Renal pelvis (tissue), 12 donors: Measurements from ENCODE around the gene NFE2L3. TPM values are rescaled to one million over a fixed set of nuclear protein-coding genes. Genes with fewer than 3 reads are reported as not detected.
"Not testable (repeated sequence)": the region's sequence is repeated elsewhere in the genome, so short reads cannot be mapped to it uniquely, and the experiment has no call there.

Source experiments
- DNase-seq: peaks from one replicate; pipeline ENCODE4 v3.0.0-alpha.2; 2013
- long read RNA-seq, 16 experiments: transcript quantifications; one replicate each; lab custom pipeline, GENCODE V29; 2026
- polyA plus RNA-seq, 3 donors: library from polyadenylated mRNA; unstranded; fragments of 120-200 nt; gene quantifications; one replicate each; pipeline ENCODE4 v1.2.1, GENCODE V29; 2013; ENCODE audit not compliant: insufficient read length in 3 of 3

The NFE2L3 gene
- polyA plus RNA-seq = 10 to 100 TPM; 25.2 to 40.3 (median 38.5) TPM
- long read RNA-seq, donor 1, transcript NFE2L3-201 (4 exons, 3,686 nt) = minor isoform, 9 of 1,677 reads
- long read RNA-seq, donor 1, transcript NFE2L3-202 (1 exons, 2,258 nt) = major isoform, 17 of 1,677 reads
- long read RNA-seq, donor 1, partial matches to known transcripts = 1,363 of 1,677 reads
- long read RNA-seq, donor 1, other reads (novel, unspliced or antisense) = 288 of 1,677 reads
- long read RNA-seq, donor 2, transcript NFE2L3-201 (4 exons, 3,686 nt) = minor isoform, 9 of 1,556 reads
- long read RNA-seq, donor 2, transcript NFE2L3-202 (1 exons, 2,258 nt) = major isoform, 12 of 1,556 reads
- long read RNA-seq, donor 2, partial matches to known transcripts = 1,276 of 1,556 reads
- long read RNA-seq, donor 2, other reads (novel, unspliced or antisense) = 259 of 1,556 reads
- long read RNA-seq, donor 3, transcript NFE2L3-202 (1 exons, 2,258 nt) = major isoform, 12 of 802 reads
- long read RNA-seq, donor 3, transcript NFE2L3-201 (4 exons, 3,686 nt) = minor isoform, 9 of 802 reads
- long read RNA-seq, donor 3, partial matches to known transcripts = 720 of 802 reads
- long read RNA-seq, donor 3, other reads (novel, unspliced or antisense) = 61 of 802 reads
- long read RNA-seq, donor 4, transcript NFE2L3-201 (4 exons, 3,686 nt) = minor isoform, 5 of 1,342 reads
- long read RNA-seq, donor 4, transcript NFE2L3-202 (1 exons, 2,258 nt) = major isoform, 12 of 1,342 reads
- long read RNA-seq, donor 4, partial matches to known transcripts = 621 of 1,342 reads
- long read RNA-seq, donor 4, other reads (novel, unspliced or antisense) = 704 of 1,342 reads
- long read RNA-seq, donor 5, transcript NFE2L3-202 (1 exons, 2,258 nt) = major isoform, 5 of 9 reads
- long read RNA-seq, donor 5, partial matches to known transcripts = 0 of 9 reads
- long read RNA-seq, donor 5, other reads (novel, unspliced or antisense) = 0 of 9 reads
- long read RNA-seq, donor 6, transcript NFE2L3-201 (4 exons, 3,686 nt) = minor isoform, 7 of 1,769 reads
- long read RNA-seq, donor 6, transcript NFE2L3-202 (1 exons, 2,258 nt) = major isoform, 25 of 1,769 reads
- long read RNA-seq, donor 6, partial matches to known transcripts = 1,510 of 1,769 reads
- long read RNA-seq, donor 6, other reads (novel, unspliced or antisense) = 227 of 1,769 reads
- long read RNA-seq, donor 7, transcript NFE2L3-202 (1 exons, 2,258 nt) = major isoform, 12 of 22 reads
- long read RNA-seq, donor 7, transcript NFE2L3-201 (4 exons, 3,686 nt) = minor isoform, 10 of 22 reads
- long read RNA-seq, donor 7, partial matches to known transcripts = 0 of 22 reads
- long read RNA-seq, donor 7, other reads (novel, unspliced or antisense) = 0 of 22 reads
- long read RNA-seq, donor 8, partial matches to known transcripts = 327 of 428 reads
- long read RNA-seq, donor 8, other reads (novel, unspliced or antisense) = 99 of 428 reads
- long read RNA-seq, donor 9, transcript NFE2L3-201 (4 exons, 3,686 nt) = minor isoform, 11 of 896 reads
- long read RNA-seq, donor 9, transcript NFE2L3-202 (1 exons, 2,258 nt) = major isoform, 16 of 896 reads
- long read RNA-seq, donor 9, partial matches to known transcripts = 760 of 896 reads
- long read RNA-seq, donor 9, other reads (novel, unspliced or antisense) = 109 of 896 reads
- long read RNA-seq, donor 10, transcript NFE2L3-201 (4 exons, 3,686 nt) = minor isoform, 6 of 2,176 reads
- long read RNA-seq, donor 10, transcript NFE2L3-202 (1 exons, 2,258 nt) = major isoform, 29 of 2,176 reads
- long read RNA-seq, donor 10, partial matches to known transcripts = 1,520 of 2,176 reads
- long read RNA-seq, donor 10, other reads (novel, unspliced or antisense) = 621 of 2,176 reads
- long read RNA-seq, donor 11, transcript NFE2L3-202 (1 exons, 2,258 nt) = major isoform, 11 of 1,040 reads
- long read RNA-seq, donor 11, transcript NFE2L3-201 (4 exons, 3,686 nt) = minor isoform, 5 of 1,040 reads
- long read RNA-seq, donor 11, partial matches to known transcripts = 751 of 1,040 reads
- long read RNA-seq, donor 11, other reads (novel, unspliced or antisense) = 273 of 1,040 reads
- long read RNA-seq, donor 12, transcript NFE2L3-202 (1 exons, 2,258 nt) = major isoform, 27 of 2,305 reads
- long read RNA-seq, donor 12, transcript NFE2L3-201 (4 exons, 3,686 nt) = minor isoform, 9 of 2,305 reads
- long read RNA-seq, donor 12, partial matches to known transcripts = 1,395 of 2,305 reads
- long read RNA-seq, donor 12, other reads (novel, unspliced or antisense) = 874 of 2,305 reads
- long read RNA-seq, donor 13, transcript NFE2L3-201 (4 exons, 3,686 nt) = minor isoform, 11 of 1,984 reads
- long read RNA-seq, donor 13, transcript NFE2L3-202 (1 exons, 2,258 nt) = major isoform, 16 of 1,984 reads
- long read RNA-seq, donor 13, partial matches to known transcripts = 1,866 of 1,984 reads
- long read RNA-seq, donor 13, other reads (novel, unspliced or antisense) = 91 of 1,984 reads
- long read RNA-seq, donor 14, transcript NFE2L3-201 (4 exons, 3,686 nt) = minor isoform, 16 of 429 reads
- long read RNA-seq, donor 14, transcript NFE2L3-202 (1 exons, 2,258 nt) = major isoform, 22 of 429 reads
- long read RNA-seq, donor 14, partial matches to known transcripts = 391 of 429 reads
- long read RNA-seq, donor 14, other reads (novel, unspliced or antisense) = 0 of 429 reads
- long read RNA-seq, donor 15, transcript NFE2L3-201 (4 exons, 3,686 nt) = major isoform, 13 of 2,361 reads
- long read RNA-seq, donor 15, transcript NFE2L3-202 (1 exons, 2,258 nt) = major isoform, 13 of 2,361 reads
- long read RNA-seq, donor 15, partial matches to known transcripts = 2,031 of 2,361 reads
- long read RNA-seq, donor 15, other reads (novel, unspliced or antisense) = 304 of 2,361 reads
- long read RNA-seq, donor 16, transcript NFE2L3-202 (1 exons, 2,258 nt) = major isoform, 18 of 1,095 reads
- long read RNA-seq, donor 16, transcript NFE2L3-201 (4 exons, 3,686 nt) = minor isoform, 8 of 1,095 reads
- long read RNA-seq, donor 16, partial matches to known transcripts = 959 of 1,095 reads
- long read RNA-seq, donor 16, other reads (novel, unspliced or antisense) = 110 of 1,095 reads

- DNase-seq = peak; percentile 68
These were observed at the start of gene NFE2L3 for GRCh38 chr7:26151953-26152781. TSS of gene NFE2L3 (plus strand) at chr7:26152198. CDS start at chr7:26152499, 301 bp downstream.

GRCh38 chr7:26103596-26103995, 48.4 kb upstream of the NFE2L3 start:
- DNase-seq = no peak

- DNase-seq = no peak
These were observed 46.8 kb upstream of the NFE2L3 start for GRCh38 chr7:26105236-26105635.

DNA sequence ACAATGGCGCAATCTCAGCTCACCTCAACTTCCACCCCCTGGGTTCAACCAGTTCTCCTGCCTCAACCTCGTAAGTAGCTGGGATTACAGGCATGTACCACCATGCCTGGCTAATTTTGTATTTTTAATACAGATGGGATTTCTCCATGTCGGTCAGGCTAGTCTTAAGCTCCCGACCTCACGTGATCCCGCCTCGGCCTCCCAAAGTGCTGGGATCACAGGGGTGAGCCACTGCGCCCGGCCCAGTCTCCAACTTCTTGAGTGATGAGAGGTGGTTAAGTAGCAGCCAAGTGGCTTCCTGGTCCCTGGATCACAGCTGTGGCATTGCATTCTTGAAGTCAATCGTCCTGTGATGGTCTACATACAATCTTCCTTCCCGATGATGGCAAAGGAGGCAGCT, 46.1 kb upstream of the NFE2L3 start:
- no peak for DNase-seq

GRCh38 chr7:26112203-26112740, 39.7 kb upstream of the NFE2L3 start:
- DNase-seq = no peak

DNA sequence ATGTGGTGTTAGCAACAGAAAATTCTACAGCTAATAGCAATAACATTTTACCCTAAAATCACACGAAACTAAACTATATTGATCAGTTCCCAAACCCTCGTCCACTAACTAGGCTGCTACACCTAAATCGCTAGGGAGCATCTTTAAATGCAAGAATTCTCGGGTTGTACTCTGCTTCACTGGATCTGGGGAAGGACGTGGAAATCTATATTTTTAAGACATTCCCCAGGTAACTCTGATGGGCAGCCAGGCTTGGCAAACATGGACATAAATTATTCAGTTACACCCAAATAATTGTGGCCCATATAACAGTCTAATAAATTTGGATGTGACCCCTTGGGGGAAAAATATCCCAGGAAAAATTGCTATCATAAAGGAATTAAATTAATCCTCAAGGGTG, 36.3 kb upstream of the NFE2L3 start:
- DNase-seq = no peak

DNA sequence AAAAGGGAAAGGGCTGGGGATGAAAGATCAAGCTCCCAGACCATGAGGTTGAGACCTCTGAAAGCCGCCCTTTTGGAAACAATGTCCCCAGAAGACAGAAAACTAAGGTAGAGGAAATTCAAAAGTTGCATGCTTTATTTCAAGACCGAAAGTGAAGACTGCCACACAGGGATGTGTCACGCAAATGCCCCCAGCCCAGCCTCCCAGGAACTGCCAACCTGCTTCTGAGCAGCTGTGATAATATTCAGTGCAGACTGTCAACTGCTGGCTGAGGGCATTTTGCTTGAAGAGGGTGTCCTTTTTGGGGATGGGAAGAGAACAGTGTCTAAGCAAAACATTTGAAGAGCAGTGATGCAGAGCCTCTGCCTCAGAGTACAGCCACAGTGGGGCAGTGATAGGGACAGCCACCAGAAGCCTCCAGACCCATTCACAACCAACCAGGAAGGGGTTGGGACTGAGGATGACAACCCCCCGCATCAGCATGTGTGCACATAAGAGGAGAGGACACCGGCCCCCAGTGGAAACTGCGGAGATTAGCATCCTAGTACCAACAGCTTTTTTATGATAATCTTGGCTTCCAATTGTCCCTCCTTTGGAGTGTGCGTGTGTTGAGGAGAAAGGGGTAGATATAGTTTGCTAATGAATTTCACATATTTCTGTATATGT, 34.7 kb upstream of the NFE2L3 start:
- DNase-seq = no peak

- DNase-seq = no peak
These were observed 34.0 kb upstream of the NFE2L3 start for GRCh38 chr7:26117970-26118369.

GRCh38 chr7:26122745-26123144, 29.3 kb upstream of the NFE2L3 start:
- DNase-seq = no peak

- DNase-seq = not testable (repeated sequence)
These were observed 27.2 kb upstream of the NFE2L3 start for GRCh38 chr7:26124775-26125174.

GRCh38 chr7:26127411-26127810, 24.6 kb upstream of the NFE2L3 start:
- DNase-seq = no peak

GRCh38 chr7:26131056-26131589, 20.9 kb upstream of the NFE2L3 start:
- no peak for DNase-seq

DNA sequence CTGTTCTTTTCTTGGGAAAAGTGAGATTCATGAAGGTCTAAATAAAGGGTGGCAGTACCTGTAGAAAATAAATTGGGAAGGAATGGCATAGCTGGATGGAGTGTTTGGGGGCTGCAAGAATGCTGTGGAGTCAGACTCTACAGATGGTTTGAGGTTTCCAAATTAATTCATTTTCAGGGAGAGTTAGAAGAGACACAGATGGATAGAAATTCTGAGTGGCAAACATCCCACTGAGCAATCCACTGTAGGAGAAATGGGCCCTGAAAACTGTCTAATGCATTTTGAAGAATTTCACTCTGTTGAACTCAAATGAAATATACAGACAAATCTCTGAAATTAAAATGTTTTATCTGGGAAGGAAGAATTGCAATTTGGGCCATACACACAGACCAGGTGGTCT, 16.9 kb upstream of the NFE2L3 start:
- DNase-seq = no peak

DNA sequence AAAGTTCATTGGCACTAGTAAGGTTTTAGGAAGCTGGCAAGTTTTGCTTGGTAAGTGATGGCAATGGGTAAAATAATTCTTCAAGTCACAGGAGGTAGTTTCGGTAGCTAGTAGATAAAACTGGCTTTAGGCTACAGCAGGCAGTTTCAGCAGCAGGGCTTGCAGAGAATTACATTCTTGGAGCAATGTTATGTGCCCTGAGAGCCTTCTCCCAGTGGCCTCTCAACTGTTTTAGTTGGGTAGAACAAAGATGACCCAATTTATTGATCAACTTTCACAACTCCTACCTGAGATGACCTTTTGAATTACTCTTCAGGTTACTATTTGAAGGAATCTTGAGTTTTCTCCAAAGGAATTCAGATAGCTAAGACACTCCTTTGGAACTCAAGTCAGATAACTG, 16.4 kb upstream of the NFE2L3 start:
- no peak for DNase-seq

GRCh38 chr7:26136831-26137230, 15.2 kb upstream of the NFE2L3 start:
- DNase-seq = no peak

GRCh38 chr7:26140380-26140779, 11.6 kb upstream of the NFE2L3 start:
- no peak for DNase-seq
